ENCODE measurements around the gene NPSR1.

GRCh38 chr7:34735526-34735925 is 77.5 kb downstream of the NPSR1 start:
- TF ChIP-seq CTCF (IDR thresholded peaks at IDR 0.05) (no peak), POLR2A (IDR thresholded peaks at IDR 0.05) (no peak)

Data from heart left ventricle (tissue), 13 donors.